Caki2 (cell line): ENCODE results near the gene XYLT2. TPM values are rescaled to one million over a fixed set of nuclear protein-coding genes. Genes with fewer than 3 reads are reported as not detected.
A peak's percentile ranks its signal among the peaks of the same experiment; 100 is the strongest.
"Not testable (repeated sequence)": the region's sequence is repeated elsewhere in the genome, so short reads cannot be mapped to it uniquely, and the experiment has no call there.

Source experiments
- DNase-seq: peaks from one replicate; pipeline ENCODE4 v3.0.0-alpha.2; 2015; ENCODE audit warnings: low read depth
- in situ Hi-C: cut with HindIII; loops from 2 replicates; pipeline ENCODE4 v1.10.0; 2016; ENCODE audit warnings: low sequenced_read_pairs, low pct_unique_long_range_greater_than_20kb, mixed read lengths
- total RNA-seq: library from RNA; depleted of rRNA; stranded (reverse); fragments of >200 nt; shearing (Covaris generic); gene quantifications from 2 replicates; pipeline ENCODE4 v1.2.3, GENCODE V29; 2014; ENCODE audit warnings: low replicate concordance

XYLT2 gene
- total RNA-seq, 1 experiment from 2014 or later: 39.4 TPM

DNA sequence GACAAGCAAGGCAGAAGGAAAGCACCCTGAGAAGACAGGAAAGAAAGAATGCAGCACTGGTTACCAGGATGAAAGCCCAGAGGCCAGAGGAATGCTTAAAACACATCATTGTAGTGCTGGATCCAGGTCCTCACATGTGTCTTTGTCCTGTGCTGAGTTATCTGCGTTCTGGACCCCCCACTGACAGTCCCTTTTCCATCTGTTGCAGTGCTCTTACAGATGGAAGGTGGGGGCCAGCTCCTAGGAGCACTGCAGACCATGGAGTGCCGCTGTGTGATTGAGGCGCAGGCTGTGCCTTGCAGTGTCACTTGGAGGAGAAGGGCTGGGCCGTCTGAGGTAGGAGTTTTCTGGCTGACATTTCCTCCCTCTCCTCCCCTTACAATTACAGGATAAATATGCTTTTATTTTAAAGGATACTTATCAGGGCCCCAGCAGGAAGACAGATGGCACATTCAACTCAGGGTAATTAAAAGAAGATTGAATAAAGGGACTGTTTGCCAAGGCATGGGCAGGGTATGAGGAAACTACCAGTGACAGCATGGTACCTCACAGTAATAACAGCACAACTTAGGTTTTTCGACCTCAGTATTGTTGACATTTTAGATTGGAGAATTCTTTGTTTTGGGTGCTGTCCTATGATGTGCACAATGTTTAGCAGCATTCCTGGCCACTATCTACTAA lies 30.1 kb downstream of the XYLT2 start:
- DNase-seq: no peak
- in situ Hi-C loops: no loop called here

DNA sequence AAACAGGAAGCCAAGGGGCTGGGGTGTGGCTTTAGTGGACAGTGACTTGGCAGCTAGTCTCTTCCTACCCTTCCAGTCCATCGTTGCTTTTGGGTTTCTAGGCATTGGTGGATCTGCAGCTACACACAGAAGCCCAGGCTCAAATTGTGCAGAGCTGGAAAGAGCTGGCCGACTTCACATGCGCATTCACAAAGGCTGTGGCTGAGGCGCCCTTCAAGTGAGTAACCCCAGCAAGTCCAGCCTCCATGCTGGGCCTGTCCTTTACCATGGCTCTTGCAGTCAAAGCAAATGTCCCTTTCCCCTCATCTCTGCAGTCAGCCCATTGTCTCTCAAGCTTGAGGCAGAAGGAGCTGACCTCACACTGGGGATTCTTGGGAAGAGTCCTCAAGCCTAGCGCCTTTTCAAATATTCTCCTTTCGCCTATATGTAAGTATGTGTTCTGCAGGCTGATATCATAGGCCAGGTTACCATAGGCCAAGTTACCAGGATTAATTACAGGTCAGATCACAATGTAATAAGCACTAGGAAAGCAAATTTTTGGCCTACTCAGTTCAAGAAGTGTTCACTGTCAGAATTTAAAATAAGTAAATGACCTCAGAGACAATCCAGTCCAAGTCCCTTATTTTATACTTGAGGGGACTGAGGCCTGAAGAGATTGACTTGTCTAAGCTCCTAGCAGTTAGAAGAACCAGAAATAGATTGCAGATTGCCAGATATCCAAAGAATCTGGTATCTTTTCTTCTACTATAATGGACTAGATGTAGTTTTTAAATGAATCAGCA lies 33.6 kb downstream of the XYLT2 start:
- no peak for DNase-seq
- in situ Hi-C loops: no loop called here

DNA sequence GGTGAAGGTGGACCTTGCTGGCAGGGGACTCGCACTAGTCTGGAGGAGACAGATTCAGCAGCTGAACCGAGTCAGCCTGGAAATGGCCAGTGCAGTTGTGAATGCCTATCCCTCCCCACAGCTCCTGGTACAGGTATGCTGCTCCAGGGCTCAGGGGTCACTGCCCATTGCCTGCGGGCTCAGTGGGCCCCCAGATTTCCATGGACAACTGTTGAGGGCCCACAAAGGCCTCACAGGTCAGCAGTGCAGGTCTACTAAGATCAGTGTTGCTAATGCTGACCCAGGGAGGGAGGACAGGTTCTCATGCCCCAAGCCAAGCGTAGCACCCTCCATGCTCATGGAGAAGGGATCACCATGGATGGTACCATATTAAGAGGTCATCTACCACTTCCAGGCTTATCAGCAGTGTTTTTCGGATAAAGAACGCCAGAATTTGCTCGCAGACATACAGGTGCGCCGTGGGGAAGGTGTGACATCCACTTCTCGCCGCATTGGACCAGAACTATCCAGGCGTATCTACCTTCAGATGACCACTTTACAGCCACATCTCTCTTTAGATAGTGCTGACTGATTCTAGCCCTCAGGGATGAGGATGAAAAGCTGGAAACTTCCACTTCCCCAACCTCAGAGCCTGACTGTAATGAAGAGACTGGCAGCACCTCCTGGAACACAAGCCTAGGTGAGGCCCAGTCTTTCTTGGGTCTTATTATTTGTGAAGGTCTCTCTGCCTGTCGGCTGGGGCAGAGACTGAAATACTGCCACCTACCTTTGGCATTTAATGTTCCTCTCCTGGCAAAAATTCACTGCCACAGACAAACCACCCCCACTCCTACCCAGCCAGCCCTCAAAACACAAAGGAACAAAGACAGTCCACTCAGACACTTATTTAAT lies 34.7 kb downstream of the XYLT2 start:
- in situ Hi-C loops: no loop called here
- DNase-seq: no peak

DNA sequence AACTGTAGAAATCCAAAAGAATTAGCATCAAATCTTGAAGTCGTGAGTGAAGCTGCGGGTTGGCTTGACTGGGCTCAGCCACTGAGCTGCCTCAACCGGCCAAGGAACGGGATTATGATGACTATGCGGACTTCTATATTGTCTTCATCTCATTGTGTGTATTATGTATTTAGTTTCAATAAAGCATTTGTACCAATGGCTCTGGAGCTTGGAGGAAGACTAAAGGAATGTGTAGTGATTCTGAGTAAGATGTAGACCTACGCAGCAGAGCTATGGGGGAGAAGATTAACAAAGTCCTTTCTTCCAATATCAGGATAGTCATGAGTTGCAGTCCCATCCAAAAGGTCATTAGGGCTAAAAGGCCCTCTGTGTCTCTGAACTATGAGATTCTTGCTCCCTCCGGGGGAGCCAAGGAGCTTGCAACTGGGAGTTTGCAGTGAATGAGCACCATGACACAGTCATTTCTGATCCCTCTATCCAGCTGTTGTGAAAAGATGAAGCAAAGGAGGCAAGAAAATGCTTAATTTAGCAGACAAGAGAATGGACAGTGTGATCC lies 35.4 kb downstream of the XYLT2 start:
- DNase-seq: no peak
- in situ Hi-C loops: no loop called here

DNA sequence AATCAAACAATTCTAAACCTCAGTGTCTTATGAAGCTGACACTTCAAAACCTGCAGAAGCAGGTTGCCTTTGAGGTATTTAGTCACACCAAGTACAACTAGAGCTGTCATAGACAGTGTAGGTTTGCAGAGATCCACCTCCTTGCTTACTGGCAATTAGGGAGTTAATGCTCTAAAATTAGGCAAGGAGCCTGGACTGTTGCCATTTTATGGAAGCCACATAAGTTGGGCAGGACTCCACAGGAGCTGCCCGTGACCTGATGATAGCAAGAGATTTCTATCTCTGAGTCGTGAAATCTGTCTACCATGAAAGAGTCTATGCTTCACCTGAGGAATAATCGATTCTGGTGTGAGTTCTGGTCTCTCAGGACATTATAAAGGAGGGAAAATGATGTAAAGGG lies 36.0 kb downstream of the XYLT2 start:
- in situ Hi-C loops: no loop called here

DNA sequence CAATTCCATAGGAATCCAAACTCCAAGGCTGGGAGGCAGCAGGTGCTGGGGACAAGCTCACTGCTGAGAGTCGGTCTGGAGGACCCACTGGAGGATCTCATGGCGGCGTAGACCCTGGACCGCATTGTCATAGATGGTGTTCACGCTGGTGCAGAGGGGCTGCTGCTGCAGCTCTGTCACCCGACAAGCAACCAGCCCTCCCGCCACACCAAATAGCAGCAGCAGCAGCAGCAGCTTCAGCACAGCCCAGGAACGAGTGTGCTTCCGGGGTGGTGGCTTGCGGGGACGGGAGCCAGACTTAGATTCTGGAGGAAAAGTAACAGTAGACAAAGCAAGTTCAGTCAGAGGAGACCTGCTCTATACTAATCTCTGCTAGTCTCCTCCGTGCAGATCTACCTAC lies 37.0 kb downstream of the XYLT2 start:
- in situ Hi-C loops: no loop called here
- DNase-seq: no peak

More for the DNA sequence above, 36.0 kb downstream of the XYLT2 start:
- no peak for DNase-seq

DNA sequence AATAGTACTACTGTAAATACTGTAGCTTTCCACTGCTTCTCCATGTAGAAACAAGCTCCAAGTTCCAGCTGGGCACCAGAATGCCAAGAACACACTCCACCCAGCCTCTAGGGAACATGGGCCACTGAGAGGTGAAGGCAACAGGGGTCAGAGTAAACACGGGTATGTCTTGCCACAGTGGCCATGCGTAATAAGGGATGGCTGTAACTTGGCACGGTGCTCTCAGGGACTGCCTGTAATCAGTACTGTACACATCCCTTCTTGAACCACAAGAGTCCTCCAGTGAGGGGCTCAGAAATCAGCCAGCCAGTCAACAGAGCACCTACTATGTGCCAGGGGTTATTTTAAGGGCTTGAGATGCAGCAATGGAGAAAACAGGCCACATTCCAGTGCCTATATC lies 40.6 kb downstream of the XYLT2 start:
- no peak for DNase-seq
- in situ Hi-C loops: no loop called here

DNA sequence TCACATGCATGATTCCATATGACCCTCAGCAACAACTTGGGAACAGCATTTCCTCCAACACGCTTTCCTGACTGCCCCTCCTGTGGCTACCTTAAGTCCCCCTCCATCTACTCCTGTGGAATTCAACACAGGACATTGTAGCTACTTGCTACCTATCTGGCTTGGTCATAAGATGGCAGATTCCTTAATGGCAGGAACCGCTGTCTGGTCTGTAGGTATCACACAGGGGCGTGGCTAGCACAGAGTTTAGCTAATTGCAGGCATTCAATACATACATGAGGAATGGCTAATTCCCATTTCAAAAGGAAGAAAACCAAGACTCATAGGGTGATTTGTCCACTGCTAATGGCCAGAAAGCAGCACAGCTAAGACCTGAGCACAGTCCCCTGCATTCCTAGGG lies 42.8 kb downstream of the XYLT2 start:
- DNase-seq: no peak
- in situ Hi-C loops: no loop called here

DNA sequence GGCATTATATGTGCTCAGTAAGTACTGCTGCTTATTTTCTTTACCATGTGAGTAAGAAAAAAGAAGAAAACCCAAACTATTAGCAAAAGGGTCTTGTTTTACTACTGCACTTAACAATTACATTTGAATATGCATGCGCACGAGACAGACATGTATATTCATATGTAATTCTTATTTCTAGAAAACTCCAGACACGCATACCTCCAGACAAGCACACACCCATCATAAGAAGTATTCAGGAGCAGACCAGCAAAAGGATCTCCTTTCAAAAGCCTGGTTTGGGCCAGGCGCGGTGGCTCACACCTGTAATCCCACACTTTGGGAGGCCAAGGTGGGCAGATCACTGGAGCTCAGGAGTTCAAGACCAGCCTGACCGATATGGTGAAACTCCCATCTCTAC lies 43.6 kb downstream of the XYLT2 start:
- no peak for DNase-seq
- in situ Hi-C loops: no loop called here

DNA sequence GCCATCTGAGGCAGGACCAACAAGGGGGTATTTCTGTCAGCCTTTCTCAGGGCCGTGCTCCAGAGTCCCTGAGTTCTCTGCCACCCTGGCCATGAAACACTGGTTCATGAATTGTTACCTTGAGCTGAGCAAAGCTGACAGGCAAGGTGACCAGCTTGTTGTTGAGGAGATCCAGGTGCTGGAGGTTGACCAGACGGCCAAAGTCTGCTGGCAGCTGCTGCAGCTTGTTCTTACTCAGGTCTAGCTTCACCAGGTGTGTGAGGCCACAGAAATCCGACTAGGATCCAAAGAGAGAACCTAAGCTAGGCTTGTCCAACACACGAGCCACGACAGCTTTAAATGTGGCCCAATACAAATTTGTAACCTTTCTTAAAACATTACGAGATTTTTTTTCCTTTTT lies 46.7 kb downstream of the XYLT2 start:
- in situ Hi-C loops: no loop called here
- DNase-seq: no peak

DNA sequence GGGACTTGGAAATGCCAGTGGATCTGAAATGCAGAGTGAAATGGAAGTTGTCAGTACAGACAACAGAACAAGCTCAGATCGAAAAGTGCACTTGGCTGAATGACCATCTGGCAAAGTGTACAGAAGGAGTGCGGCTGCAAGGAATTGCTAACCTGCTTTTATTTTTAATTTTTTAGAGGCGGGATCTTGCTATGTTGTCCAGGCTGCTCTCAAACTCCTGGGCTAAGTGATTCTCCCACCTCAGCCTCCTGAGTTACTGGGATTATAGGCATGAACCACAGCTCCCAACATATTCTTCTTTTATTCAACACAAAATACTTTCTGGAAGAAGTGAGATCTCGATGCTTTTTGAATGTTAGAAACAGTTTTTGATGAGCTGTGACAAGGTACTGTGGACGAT lies 47.8 kb downstream of the XYLT2 start:
- in situ Hi-C loops: no loop called here
- DNase-seq: no peak

DNA sequence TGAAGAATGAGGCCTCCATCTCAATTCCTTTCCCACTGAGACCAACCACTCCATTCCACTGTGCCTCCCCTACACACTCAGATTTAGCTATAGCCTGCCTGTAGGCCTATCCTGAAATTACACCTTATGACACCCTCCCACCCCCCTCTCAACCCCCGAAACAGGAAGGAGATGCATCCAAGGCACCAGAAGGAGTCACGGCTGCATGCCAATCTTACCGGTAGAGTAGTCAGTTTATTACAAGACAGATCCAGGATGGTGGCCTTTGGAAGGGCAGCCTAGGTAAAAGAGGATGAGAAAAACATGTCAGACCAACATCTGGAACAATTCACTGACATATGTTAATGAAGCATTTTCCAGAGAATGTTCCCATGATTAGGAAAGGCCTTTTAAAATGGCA lies 48.8 kb downstream of the XYLT2 start:
- DNase-seq: no peak
- in situ Hi-C loops: no loop called here

DNA sequence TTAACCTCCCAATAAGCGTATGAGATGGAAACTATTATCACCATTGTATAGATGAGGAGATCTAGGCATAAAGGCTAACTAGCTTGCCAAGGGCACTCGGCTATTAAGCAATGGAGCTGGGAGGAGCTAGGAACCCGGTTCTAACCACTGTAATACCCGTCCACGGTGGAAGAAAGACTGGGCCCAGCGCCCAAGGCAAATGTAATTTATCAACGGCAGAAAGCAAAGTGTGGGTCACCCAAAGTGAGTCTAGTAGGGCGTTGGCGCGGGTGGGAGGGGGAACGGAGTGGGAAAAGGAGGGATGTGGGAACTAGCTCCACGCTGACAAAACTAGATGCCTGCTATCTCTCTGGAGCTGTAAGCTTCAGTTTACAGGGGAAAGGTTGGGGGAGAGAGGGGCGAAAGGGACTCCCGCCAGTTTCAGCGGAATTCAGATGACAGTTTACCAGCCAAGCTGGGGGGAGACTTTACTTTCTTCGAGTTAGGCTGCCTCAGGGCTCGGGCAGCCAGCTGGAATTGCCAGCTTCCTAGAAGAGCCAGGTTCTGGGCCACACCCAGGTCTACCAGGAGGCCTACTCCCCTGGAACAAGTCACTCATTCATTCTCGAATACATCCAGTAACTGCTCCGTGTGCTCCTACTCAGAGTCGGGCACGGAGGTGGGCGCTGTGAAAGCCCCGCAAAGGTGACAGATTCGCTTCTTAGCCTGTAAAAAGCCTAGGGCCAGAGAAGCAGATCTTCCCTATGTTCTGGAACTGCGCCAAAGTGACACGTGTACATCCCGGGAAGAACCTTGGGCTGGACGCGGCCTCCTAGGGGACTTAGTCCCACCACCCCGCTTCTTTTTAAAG lies 50.6 kb downstream of the XYLT2 start:
- in situ Hi-C loops: no loop called here
- peak; percentile 56 for DNase-seq

DNA sequence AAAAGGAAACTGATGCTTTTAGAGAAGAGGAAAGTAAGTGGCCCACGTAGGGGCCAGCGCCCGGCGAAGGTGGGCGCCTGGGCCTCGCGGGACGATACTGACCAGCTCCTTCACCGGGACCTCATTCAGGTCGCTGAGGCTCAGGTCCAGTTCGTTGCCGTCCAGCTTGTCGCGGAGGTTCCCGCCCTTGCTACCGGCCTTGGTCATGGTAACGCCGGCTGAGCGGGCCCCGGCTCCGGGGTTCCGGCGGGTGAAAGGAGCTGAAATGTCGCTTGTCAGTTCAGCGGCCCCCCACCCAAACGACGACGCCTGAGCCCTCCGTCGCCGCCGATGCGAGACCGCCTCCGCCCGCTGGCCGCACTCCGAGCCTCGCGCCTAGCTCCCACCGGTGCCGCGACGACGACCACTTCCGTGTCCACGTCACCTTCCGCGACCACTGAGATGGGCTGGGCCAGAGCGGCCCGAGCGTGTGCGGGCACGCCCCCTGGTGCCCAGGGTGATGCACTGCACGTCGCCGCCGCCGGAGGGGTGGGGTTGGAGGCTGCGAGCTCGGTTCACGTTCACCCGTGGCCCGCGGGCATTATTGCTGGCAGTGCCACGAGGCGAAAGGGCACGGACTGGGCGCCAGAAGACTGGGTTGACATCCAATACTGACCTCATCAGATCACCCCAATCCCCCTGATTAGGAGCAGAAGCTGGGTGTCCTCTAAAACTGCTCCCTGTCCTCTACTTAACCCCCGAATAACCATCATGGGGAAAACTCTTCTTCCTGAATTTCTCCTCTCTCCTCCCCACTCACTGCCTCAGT lies 51.4 kb downstream of the XYLT2 start, which contains the start of gene LRRC59:
Gene LRRC59 (minus strand): TSS at position 413 of the 808 bp plus-strand sequence. CDS start 206 bp downstream, at position 207.
- peak; percentile 80 for DNase-seq
- in situ Hi-C loops: no loop called here

DNA sequence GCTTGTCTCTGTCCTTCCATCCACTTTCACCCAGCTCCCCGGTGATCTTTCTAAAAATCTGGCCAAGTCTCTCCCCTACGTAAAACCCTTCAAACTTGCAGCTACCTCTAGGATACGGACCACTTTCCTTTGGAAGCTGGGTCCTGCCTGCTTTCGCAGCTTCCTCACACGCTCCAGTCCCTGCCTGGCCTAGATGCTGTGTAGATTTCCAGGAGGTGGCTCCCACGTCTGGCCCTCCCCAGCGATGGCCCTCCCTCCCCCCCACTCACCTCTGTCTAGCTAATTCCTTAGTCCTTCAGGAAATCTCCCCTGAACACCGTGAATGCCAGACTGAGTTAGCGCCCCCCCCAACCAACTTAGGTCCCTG lies 52.0 kb downstream of the XYLT2 start:
- DNase-seq: no peak
- in situ Hi-C loops: no loop called here

DNA sequence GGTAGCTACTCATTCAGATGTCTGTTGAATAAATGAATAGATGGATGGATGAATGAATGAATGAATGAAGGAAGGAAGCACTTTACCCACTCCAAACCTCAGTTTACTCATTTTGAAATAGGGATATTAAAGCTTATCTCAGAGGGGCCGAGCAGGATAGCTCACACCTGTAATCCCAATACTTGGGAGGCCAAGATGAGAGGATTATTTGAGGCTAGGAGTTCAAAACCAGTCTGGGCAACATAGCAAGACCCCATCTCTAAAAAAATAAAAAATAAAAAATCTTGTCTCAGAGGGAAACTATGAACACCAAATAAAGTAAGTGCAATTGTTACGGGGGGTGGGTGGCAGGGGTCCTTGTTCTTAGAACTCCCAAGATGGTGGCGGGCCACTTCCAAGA lies 52.7 kb downstream of the XYLT2 start:
- DNase-seq, in situ Hi-C loops: not testable (repeated sequence)

DNA sequence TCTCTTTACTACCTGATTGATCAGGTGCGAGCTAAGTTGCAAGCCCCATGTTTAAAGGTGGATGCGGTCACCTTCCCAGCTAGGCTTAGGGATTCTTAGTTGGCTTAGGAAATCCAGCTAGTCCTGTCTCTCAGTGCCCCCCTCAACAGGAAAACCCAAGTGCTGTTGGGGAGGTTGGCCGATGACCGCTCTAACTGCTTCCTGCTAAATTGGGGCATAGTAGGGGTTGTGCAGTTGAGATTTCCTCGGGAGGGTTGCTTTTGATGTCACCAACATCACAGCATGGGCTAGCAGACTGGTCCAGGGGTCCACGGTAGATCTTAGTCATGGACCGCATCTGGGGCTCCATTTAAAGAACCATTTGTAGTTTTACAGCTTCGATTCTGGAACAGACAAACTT lies 53.7 kb downstream of the XYLT2 start:
- in situ Hi-C loops, DNase-seq: not testable (repeated sequence)
